IPS DF 19.7 (cell line): ENCODE results near the gene TLE4.

Source experiments
- DNase-seq: peaks from one replicate; pipeline ENCODE4 v3.0.0-alpha.2; 2013; ENCODE audit warnings: low read depth, low spot score

Gene TLE4

DNA sequence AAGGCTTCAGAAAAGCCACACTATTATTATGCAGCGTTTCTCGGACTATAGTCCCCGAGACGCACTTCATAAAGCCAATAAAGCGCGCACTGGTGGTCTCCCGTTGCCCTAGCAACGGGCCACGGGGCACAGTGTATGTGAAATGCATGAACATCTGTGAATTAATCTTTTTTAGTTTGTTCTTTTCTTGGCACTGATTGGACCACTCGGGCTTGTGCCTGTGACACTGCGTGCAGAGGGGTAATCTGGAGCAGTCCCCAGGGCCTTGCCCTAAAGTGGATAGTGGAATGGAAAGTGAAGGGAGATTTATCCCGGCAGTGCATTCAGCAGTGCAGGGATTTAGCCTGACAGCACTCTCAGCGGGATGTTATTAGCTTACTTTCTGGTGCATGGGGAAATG is 92.1 kb downstream of the TLE4 start:
- no peak for DNase-seq

DNA sequence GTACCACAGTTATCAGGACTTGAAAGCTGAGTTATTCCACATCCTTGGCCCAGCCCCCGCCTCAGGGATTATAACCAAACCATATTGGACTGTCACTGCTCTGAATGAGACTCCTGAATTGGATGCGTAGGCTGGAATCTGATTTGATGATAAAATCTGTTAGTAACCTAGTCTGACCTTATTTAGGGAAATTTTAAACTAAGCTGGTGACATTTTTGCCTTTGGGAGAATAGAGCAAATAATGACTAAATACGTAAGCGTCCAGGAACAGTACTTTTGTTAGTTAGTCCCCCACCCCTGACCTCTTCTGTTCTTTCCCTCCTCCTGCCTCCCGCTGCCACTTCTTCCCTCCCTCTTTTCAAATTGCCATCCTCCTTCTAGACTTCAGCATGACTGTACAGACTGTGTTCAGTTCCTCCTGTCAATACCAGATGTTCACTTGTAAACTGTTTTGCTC is 92.6 kb downstream of the TLE4 start:
- no peak for DNase-seq

DNA sequence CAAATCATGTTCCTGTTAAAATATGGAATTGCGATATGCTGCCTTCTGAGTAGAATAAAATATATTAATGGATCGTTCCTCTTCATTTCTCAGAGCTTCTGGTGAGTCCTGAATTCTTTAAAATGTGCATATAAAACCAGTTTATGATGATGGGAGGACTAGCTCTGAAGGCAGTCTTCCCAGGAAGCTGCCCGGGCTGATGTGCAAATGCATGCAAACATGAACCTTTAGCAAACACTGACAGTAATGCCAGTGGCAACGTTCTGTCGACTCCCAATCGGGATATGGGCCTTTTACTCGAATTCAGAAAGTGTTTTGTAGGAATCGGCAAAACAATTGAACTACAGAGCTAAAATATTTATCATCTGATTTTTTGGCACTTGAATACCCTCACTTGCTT is 93.6 kb downstream of the TLE4 start:
- no peak for DNase-seq

DNA sequence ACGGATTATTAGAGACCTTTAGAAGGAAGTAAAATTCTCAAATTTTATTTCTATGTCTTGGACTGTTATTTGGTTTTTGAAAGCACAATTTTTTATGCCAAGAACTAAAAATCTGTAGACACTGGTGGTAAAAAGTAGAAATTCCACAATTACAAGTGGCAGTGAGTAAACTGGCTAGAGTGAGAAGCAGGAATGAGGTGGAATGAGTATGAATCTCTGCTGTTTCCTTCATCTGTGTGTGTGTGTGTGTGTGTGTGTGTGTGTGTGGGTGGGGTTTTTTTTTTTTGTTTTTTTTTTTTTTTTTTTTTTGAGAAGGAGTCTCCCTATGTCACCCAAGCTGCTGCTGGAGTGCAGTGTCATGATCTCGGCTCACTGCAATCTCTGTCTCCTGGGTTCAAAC is 94.2 kb downstream of the TLE4 start:
- DNase-seq, result no peak

DNA sequence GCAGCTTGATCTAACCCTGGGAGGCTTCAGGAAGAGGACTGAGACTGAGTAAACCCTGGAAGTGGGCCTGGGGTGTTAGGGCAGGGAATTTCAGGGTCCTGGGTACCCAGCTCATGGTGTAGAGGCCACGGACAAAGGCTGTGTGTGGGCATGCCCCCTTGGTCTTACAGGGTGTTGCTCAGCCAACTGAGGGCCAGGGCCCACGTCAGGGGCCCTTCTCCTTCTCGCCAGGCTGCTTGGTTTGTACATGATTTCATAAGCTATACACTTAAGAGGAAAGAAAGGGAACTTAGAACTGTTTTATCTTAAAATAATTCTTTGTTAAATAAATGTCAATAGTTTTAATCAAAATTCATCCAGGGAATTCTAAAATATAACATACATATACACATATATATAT is 95.4 kb downstream of the TLE4 start:
- no peak for DNase-seq

DNA sequence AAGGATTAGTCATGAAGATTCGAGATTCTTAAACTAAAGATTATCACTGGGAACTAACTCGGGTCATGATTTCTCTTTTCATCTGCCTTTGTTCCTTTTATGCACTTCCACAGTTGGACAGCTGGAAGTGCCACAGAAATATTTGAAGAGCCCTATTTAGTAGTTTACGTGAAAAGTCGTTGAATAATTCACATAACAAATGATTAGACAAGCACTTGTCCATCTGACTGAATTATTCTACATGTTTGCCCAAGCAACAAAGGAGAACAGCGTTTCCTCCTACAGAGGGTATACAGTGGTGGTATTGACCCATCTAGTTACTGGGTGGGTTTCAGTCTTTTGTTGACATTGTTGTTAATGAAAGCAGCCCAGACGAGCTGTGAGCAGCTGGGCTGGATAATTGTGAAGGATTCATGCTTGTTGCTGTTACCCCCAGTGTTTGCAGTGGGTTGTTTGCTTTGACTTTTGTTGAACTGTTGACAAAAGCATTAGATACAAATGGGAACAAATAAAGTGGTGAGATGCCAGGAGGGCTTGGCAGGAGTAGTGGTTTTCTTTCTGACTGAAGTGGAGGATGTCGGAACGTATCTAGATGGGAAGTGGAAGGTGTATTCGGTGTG is 96.2 kb downstream of the TLE4 start:
- DNase-seq, result no peak

DNA sequence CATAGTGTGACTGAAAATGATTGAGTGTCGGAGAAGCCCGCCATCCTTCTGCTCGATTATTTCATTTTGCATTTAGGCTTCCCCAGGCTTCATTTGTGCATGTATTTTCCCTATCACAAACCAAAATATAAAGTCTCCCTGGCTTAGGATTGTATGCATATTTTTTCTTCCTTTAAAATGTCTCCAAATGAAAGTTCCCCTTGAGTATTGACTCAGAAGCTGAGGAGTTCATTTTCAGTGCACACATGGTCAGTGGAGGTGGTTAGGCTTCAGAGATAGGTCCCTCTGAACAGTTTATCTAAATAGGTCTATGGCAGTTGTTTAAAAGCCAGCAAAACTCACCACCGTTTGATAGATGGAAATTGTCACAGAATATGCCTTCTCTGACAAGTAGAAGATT is 97.2 kb downstream of the TLE4 start:
- no peak for DNase-seq

DNA sequence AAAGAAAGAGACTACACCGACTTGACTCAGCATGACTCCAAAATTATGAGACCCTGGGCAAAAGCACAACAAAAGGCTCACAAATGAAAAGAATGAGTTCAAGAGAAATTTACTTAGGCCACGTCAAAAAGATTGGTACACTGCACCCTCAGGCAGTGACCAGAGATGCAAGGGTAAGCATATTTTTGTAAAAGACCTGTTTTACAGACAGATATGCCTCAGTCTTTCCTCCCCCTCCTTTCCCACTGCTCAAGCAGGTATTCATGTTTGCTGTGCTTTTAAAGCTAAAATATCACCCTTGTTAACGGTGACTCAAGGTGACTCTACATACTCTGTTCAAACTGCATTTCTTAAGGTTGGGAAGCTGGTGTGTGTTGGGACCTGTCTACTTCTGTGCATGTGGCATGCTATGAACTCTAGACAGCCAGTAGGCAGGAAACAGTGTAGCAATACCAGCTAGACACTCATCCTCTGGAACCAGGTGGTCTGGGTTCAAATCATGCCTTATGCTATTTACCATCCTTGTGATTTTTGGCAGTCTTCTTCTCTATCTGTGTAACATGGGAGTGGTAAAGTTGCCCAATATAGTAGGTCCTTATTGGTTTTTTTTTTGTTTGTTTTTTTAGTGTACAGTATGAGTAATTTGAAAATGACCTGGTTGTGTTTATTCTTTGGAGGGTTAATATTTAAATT is 98.7 kb downstream of the TLE4 start:
- DNase-seq, result no peak

DNA sequence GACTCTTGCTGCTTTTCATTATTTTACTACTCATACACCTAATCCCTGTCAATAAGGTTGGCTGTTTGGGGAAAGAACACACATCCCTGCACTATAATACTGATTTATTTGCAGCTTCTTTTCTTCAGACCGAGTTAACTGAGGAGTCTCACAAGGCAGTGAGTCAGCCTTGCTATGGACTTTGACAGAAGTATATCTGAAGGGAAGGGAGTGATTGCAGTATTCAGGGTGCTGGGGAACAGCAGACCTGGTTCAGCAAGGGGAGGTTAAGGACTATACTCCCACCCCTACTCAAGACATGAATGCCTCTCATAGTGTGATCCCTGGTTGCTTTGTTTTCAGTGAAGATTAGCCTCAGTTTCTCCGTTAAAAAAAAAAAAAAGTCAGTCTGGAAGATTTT is 99.8 kb downstream of the TLE4 start:
- DNase-seq, result no peak

DNA sequence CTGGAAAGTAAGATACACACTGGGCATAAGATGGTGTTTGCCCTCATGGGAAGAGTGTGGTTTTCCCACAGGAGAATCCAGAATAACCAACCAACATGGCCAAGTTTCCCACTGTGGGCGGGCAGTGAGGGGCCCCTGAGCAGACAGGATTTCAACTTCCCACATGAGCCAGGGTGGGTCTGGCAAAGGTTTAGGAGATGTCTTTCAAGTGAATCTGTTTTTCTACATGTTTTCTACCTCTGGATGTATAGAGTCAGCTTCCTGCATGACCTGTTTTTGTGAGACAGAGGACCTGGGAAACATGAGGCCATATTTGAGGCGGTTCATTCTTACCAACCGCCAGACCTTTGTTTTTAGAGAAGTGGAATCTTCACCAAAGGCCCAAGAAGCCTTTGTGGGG is 100.5 kb downstream of the TLE4 start:
- DNase-seq, result no peak

DNA sequence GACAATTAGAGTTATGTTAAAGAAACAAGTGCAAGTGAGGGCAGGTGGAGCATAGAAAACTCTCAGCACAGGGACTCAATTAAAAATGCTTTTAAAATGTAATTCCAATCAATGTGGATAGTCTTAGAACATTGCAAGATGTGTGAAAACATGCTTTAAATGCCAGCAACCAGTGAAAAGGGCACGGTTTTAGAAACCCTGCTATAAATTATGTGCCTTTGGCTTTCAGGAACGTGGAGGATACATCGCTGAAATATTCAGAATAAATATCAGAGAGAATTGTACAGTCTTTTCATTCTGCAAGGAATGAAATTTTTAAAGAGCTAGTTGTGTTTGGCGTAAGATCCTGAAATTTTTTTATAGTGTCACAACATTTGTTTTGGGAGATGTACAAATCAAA is 101.1 kb downstream of the TLE4 start:
- no peak for DNase-seq

DNA sequence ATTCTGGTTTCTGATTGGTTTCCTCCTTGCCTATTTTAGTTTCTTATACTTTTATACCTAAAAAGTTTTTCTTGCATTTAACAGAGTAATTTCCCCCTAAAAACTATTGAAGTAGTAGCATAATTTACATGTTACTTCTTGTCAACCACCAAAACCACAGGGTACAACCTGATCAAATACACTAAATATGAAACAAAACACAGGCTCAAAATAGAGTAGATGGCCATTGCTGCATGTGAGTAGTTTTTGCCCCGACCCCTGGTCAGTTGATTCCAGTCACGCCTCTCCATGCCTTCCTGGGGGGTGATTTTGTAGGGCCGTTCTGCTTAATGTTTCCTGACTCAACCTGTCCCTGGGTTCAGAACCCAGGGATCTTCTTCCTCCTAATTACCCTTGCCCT is 101.8 kb downstream of the TLE4 start:
- DNase-seq, result no peak

DNA sequence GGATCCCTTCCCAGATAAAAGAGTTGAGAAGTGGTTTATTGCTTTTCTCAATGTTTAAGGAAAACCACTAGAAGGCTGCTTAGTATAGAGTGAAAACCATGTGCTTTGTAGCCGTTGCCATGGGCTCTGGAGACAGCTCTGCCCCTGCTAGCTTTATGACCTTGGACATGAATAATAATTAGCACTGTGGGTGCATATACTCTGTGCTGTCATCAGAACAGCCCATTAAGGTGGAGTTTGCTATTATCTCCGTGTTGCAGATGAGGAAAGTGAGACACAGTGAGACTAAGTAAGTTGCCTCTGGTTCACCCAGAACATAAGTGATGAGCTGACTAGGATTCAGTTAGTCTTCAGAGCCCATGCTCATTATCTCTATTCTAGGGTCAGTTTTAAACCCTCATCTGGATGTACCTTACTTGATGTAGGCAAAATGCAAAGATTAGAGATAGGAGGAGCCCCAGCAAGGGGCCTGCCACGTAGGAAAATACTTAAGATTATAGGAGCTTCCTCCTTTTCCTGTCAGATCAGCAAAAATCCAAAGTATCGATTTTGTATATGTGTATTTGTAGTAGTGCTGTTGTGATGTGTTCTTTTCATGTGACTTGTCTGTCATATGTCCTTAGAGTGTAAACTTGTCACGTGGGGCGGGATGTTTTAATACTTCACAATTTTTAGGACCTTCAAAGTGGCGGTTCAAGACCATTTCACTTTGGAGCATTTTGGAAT is 102.5 kb downstream of the TLE4 start:
- DNase-seq, result no peak

DNA sequence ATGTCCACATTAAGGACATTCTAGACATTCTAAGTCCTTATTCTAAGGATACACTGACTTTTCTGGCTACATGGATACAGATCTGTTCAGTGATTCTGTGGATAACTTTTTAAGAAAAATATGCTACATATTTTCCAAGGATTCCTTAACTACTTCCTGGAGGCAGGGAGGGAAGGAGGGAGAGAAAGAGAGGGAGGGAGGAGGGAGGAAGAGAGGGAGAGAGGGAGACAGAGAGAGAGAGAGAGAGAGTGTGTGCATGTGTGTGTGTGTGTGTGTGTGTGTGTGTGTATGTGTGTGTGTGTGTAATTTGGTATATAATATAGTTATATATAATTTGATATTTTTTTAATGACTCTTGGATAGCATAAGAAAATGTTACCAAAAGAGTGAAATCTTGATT is 109.8 kb downstream of the TLE4 start:
- DNase-seq, result no peak

DNA sequence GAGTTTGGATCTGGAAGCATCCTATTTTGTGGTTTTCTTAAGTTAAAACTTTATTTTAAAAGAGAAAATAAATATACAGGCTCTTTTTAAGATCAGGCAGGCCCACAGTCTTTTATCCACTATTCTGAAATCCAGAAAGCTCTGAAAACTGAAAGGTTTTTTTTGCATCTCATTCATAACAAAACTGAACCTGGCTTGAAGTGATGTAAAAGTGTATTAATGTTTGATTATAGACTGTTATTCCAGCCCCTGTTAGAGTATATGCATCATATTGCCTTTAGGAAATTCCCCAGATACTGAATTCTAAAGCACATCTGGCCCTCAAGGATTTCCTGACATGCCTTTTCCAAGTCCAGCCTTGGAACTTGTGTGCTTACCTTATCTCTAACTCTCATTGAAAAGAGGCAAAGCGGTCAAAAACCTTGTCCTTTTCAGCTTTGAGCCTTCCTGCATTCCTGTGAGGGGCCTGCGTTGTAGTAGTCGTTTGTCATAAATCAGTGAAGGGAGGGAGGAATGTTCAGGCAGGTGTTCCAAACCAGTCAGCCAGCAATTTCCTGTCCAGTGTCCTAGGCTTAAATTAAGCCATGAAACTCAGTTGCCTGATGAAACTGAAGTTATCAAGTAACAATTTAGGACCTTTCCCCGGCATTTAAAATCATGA is 110.4 kb downstream of the TLE4 start:
- DNase-seq, result no peak

DNA sequence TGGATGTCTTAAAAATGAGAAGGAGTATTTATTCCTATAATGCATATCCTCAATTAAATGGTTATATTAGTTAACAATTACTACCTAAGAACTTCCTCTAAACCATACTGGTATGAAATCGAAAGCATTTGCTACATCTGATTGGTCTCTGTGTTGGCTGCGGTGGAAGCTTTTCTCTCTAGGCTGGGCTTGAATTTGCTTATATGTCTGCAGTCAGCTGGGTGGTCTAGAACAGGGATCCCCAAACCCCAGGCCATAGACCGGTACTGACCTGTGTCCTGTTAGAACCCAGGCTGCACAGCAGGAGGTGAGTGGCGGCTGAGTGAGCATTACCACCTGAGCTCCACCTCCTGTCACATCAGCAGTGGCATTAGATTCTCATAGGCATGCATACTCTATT is 112.3 kb downstream of the TLE4 start:
- DNase-seq, result no peak

DNA sequence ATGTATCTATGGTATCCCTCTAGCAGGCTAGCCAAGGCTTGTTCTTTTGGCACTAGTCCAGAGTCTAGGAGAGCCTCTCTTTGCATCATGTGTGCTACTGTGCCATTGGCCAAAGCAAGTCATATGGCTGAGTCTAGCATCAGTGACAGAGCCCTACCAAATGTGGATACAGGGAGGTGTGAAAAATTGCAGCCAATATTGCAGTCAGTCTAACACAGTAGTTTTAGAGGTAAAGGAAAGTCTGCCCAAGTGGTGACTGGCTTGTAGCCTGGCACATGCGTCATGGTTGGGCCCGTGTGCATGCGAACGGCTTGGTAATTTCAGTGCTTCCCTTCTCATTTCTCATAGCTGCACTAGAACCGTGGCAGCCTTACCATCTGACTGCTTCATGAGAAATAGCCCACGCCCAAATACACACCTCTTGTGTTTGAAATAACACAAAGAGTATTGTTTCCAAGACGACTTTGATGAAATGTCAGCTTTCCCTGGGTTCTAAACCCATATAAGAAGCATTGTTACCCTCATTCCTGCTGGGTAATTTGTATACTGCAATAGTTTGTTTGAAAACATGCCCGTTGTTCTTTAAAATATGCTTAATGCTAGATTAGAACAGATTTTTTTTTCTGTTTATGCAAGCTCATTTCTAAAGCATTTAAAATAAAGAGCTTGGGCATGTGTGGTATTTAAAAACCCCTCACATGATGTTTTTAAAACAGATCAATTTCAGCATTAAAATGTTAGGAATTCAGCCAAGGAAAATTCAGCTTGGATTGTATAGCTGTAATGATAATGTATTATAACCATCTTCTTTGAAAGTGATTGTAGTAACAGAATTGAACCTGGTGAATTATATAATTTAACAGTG is 113.2 kb downstream of the TLE4 start:
- DNase-seq, result no peak

DNA sequence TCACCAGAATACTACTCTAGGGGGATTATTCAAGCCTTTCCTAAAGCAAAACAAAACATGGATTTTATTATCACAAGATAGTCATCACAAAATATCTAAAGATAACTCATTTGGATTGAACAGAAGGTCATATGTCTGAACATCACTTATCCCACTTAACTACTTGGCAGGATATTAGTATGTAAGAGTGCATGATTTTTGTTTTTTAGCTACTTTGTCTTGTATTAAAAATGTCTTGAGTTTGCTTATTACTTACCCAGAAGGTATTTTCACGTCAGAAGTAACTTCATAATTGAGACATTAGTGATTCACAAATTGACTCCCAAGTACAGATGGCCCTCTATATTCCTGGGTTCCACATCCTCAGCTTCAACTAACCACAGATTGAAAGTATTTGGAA is 113.8 kb downstream of the TLE4 start:
- no peak for DNase-seq

DNA sequence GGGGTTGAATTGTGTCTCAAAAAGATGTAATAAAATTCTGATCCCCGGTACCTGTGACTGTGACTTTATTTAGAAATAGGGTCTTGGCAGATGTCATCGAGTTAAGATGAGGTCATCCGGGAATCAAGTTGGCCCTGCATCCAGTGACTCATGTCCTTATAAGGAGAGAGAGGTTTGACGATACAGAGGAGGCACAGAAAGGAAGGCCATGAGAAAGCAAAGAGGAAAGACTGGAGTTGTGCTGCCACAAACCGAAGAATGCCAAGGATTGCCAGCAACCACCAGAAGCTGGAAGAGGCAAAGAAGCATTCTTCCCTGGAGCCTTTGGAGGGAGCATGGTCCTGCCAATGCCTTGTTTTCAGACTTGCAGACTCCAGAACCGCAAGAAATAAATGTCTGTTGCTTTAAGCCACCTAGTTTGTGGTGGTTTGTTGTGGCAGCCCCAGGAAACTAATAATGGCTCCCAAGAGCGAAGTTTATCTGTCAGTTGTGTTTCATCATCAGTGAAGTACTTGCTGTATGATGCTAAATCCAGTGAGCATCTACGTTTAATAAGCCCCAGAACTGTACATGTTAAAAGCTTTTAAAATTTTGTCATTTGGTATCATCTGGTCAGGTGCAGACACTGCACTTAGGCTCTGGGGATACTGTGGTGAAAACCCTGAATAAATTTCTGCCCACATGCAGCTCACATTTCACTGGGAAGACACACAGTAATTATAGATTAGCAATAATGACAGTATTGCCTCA is 114.8 kb downstream of the TLE4 start:
- DNase-seq, result no peak

DNA sequence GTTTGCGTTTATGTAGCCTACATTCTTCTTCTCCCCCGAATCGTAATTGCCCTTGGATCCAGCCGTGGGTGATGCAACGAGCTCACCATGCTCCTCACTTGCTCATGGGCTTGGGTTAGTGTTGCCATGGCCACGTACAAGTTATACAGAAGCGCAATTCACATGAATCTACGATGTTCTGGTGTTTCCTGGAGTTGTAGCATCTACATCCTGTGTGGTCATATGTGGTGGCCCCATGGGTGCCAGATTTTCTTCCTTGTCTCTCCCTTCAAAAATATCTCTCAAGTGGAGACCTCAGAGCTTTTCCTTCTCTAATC is 115.3 kb downstream of the TLE4 start:
- DNase-seq, result no peak

DNA sequence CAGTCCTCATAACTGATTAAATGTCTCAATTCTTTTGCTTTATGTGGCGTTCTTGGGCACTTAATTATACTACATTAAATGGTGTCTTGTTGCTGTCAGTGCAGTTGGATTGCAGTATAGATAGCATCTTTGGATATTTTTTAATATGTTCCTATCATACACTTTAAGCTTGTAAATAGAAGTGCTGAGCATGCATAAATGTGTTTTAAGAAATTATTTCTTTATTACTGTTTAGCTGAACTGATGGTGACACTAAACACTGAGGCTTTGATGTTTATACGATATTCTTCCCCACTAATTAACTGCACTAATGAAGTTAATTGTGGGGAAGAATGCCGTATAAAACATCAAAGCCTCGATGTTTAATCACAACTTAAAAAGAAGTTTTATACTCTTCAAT is 116.6 kb downstream of the TLE4 start:
- no peak for DNase-seq
